Measurements from ENCODE around the gene RTP1.
"Not testable (repeated sequence)": the region's sequence is repeated elsewhere in the genome, so short reads cannot be mapped to it uniquely, and the experiment has no call there.

Gene RTP1

DNA sequence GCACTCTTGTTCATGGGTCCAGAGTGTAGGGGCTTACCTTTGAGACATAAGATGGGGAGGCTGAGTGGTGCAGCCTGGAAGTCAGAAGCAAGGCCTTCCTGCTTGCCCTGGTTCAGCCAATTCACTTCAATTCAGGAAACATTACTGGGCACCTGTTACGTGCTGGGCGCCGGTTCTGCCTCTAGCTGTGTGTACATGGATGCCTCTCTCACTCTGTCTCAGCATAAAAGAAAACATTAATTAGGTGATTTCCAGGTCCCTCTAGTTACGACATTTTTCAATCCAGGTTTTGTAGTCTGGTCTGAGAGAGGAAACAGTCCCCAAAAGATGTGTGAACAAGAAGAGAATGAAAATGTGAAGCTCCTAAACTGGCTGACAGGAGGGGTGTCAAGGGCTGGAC is 1.2 kb downstream of the RTP1 start:
- no peak for DNase-seq (ENCODE audit: low spot score)

- DNase-seq (ENCODE audit: low spot score) = not testable (repeated sequence)
Observed at GRCh38 chr3:187199463-187200050, 2.3 kb downstream of the RTP1 start.

DNA sequence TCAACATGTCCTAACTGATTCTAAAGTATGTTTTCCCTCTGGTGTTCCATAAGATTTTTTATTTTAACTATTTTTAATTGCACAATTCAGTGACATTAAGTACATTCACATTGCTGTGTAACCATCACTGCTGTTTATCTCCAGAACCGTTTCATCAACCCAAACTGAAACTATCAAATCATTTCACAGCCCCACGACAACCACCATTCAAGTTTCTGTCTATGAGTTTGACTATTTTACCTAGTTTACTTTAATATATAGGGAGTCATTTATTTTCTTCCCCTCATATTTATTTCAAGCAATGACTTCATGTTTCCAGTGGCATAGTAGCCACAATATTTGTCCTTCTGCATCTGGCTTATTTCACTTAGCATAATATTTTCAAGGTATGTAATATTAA is 8.4 kb downstream of the RTP1 start:
- DNase-seq (ENCODE audit: low spot score) = no peak

DNA sequence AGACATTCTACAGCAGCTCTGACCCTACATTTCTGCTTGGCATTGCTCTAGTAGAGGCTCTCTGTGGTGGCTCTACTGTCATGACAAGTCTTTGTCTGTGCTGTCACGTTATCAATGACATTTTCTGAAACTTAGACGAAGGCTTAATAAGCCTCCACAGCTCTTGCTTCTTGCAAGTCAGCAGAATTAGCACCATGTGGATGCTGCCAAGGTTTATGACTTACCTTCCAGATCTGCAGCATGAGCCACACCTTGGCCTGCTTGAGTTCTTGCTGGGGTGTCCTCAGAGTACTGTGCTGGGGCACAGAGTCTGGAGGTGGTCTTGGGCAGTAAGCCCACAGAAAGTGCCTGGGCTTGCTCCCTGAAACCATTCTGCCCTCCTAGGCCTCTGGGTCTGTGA is 9.8 kb downstream of the RTP1 start:
- DNase-seq (ENCODE audit: low spot score) = no peak

GRCh38 chr3:187207624-187208023 is 10.3 kb downstream of the RTP1 start:
- DNase-seq (ENCODE audit: low spot score) = no peak

- DNase-seq (ENCODE audit: low spot score) = no peak
Observed at GRCh38 chr3:187208159-187208558, 10.9 kb downstream of the RTP1 start.

GRCh38 chr3:187209491-187209890 is 12.2 kb downstream of the RTP1 start:
- DNase-seq (ENCODE audit: low spot score) = no peak

- no peak for DNase-seq (ENCODE audit: low spot score)
Observed at GRCh38 chr3:187210091-187210490, 12.8 kb downstream of the RTP1 start.

GRCh38 chr3:187210545-187211327 is 13.4 kb downstream of the RTP1 start:
- DNase-seq (ENCODE audit: low spot score) = no peak

GRCh38 chr3:187211532-187212195 is 14.4 kb downstream of the RTP1 start:
- no peak for DNase-seq (ENCODE audit: low spot score)

- DNase-seq (ENCODE audit: low spot score) = no peak
Observed at GRCh38 chr3:187212196-187212545, 14.9 kb downstream of the RTP1 start.

DNA sequence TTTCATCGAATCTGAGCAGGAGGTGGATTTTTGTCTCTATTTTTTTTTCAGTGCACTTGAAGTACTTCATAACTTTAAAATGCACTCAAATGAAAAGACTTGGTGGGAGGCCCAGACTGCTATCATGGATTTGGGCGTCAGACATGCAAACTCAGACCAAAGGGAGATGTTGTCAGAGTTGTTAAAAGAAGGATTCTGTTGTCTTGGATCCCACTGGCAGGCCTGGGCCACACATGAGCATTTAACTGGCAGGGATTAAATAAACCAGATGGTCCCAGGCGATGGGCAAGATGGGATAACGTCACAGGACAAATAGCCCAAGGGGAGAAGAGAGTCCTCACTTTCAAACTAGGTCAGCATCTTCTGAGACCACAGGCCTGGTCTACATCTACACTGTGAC is 15.4 kb downstream of the RTP1 start:
- DNase-seq (ENCODE audit: low spot score) = no peak

- DNase-seq (ENCODE audit: low spot score) = no peak
Observed at GRCh38 chr3:187213616-187214015, 16.3 kb downstream of the RTP1 start.

GRCh38 chr3:187215460-187215859 is 18.2 kb downstream of the RTP1 start:
- no peak for DNase-seq (ENCODE audit: low spot score)

GRCh38 chr3:187222801-187223200 is 25.5 kb downstream of the RTP1 start:
- DNase-seq (ENCODE audit: low spot score) = no peak

- DNase-seq (ENCODE audit: low spot score) = peak; percentile 2
Observed at GRCh38 chr3:187223799-187224198, 26.5 kb downstream of the RTP1 start.

DNA sequence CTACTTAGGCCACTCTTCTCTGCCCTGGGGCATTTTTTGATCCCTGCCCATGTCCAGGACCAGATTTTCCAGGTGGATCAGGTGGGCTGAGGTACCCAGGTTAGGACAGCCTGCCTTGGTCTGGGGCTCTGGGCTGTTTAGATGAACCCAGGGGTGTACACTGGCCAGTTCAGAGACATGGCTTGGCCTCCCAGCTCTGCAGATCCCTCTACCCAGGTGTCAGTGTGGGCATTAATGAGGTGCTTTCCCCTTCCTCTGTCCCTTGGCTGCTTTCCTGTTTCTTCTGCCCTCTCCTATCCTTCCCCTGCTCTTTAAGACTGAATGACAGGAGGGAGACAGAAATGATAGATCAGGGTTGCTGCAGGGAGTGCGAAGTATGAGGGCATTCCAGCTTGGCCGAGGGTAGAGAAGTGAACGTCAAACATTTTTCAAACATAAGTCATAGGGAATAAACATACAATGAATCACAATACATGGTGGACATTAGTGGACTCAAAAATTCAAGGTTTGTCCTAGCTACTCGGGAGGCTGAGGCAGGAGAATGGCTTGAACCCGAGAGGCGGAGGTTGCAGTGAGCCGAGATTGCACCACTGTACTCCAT is 30.5 kb downstream of the RTP1 start:
- DNase-seq (ENCODE audit: low spot score) = no peak

GRCh38 chr3:187228740-187229139 is 31.5 kb downstream of the RTP1 start:
- DNase-seq (ENCODE audit: low spot score) = no peak

- DNase-seq (ENCODE audit: low spot score) = no peak
Observed at GRCh38 chr3:187230011-187230410, 32.7 kb downstream of the RTP1 start.

- DNase-seq (ENCODE audit: low spot score) = no peak
Observed at GRCh38 chr3:187236962-187237361, 39.7 kb downstream of the RTP1 start.

- DNase-seq (ENCODE audit: low spot score) = no peak
Observed at GRCh38 chr3:187237741-187238140, 40.5 kb downstream of the RTP1 start.

GRCh38 chr3:187238239-187238638 is 41.0 kb downstream of the RTP1 start:
- no peak for DNase-seq (ENCODE audit: low spot score)

GRCh38 chr3:187238835-187239234 is 41.5 kb downstream of the RTP1 start:
- DNase-seq (ENCODE audit: low spot score) = not testable (repeated sequence)
